A549 (cell line): ENCODE measurements around the gene TALDO1. TPM values are rescaled to one million over a fixed set of nuclear protein-coding genes. Genes with fewer than 3 reads are reported as not detected.

ENCODE experiments used
- ATAC-seq, 2 experiments: fragments of 200-7000 bp in 1 of 2; fragments of >200 bp in 1 of 2; cut with Nextera tagmentation in 1 of 2; cut with Tn5 transposase in 1 of 2; 3 replicates each; pipeline versions ENCODE4 v1.8.0 to v1.9.1; 2018 to 2020; ENCODE audit warnings: mild to moderate bottlenecking in 1 of 2, moderate library complexity in 1 of 2
- CTCF ChIA-PET: fragments of 300-600 bp; sonication (Branson Sonifier 250); formaldehyde crosslinking; extraction: SDS; loops from one replicate; lab custom pipeline; 2021; ENCODE audit warnings: antibody characterized with exemption, inconsistent platforms; lab: Yijun Ruan, JAX
- POLR2A ChIA-PET: fragments of 350-600 bp; formaldehyde crosslinking; extraction: SDS; loops from one replicate; lab custom pipeline; 2021; ENCODE audit warnings: antibody characterized with exemption, inconsistent platforms; lab: Yijun Ruan, JAX
- DNase-seq, 2 experiments: peaks; one replicate each; pipeline versions ENCODE4 v3.0.0 to v3.0.0-alpha.2; 2011 to 2016; ENCODE audit warnings: low read depth in 1 of 2, low spot score in 1 of 2
- FAIRE-seq: peaks from 2 replicates; lab custom pipeline; 2011; peaks lifted over from hg19 to GRCh38; lab: Jason Lieb, UNC
- H3K27ac ChIP-seq, 2 experiments: fragments of >200 bp; sonication (Bioruptor Twin); formaldehyde crosslinking; 3 replicates each; pipeline ENCODE4 v1.5.1; 2016 to 2017
- H3K4me1 ChIP-seq: fragments of >200 bp; sonication (Bioruptor Twin); formaldehyde crosslinking; 3 replicates; pipeline ENCODE4 v1.6.1; 2016
- H3K4me2 ChIP-seq: fragments of >200 bp; sonication (Bioruptor Twin); formaldehyde crosslinking; 3 replicates; pipeline ENCODE4 v1.6.1; 2016
- H3K4me3 ChIP-seq: fragments of >200 bp; sonication (Bioruptor Twin); formaldehyde crosslinking; 3 replicates; pipeline ENCODE4 v1.5.1; 2016
- H3K9me3 ChIP-seq: fragments of >200 bp; sonication (Bioruptor Twin); formaldehyde crosslinking; 3 replicates; pipeline ENCODE4 v1.6.1; 2016
- CEBPB ChIP-seq, 2 experiments: fragments of >200 bp in 1 of 2; sonication (Bioruptor Twin) in 1 of 2; formaldehyde crosslinking in 1 of 2; IDR thresholded peaks; 2 replicates each; pipeline ENCODE4 v1.6.1; 2012 to 2016
- CHD4 ChIP-seq: fragments of 200-600 bp; sonication (generic); IDR thresholded peaks from 2 replicates; pipeline ENCODE4 v1.6.1; 2016; ENCODE audit warnings: antibody characterized with exemption, mild to moderate bottlenecking, borderline replicate concordance
- EHMT2 ChIP-seq: fragments of 200-600 bp; sonication (generic); IDR thresholded peaks from 2 replicates; pipeline ENCODE4 v1.6.1; 2016; ENCODE audit warnings: antibody characterized with exemption, low read depth, mild to moderate bottlenecking, moderate library complexity
- EP300 ChIP-seq, 2 experiments: fragments of >200 bp; sonication (Bioruptor Twin); formaldehyde crosslinking; IDR thresholded peaks; 2 replicates in 1 of 2; 3 replicates in 1 of 2; pipeline ENCODE4 v1.6.1; 2016 to 2017
- HEYL ChIP-seq: fragments of 250-450 bp; sonication (Bioruptor Pico); IDR thresholded peaks from 2 replicates; pipeline ENCODE4 v1.8.0; 2021; ENCODE audit warnings: mild to moderate bottlenecking, moderate library complexity
- HOXA7 ChIP-seq: fragments of 250-450 bp; sonication (Bioruptor Pico); IDR thresholded peaks from 2 replicates; pipeline ENCODE4 v1.5.0; 2020; ENCODE audit warnings: mild to moderate bottlenecking, moderate library complexity
- KDM5A ChIP-seq: fragments of 200-600 bp; sonication (generic); IDR thresholded peaks from 2 replicates; pipeline ENCODE4 v1.6.1; 2016; ENCODE audit warnings: antibody characterized with exemption, mild to moderate bottlenecking
- MAZ ChIP-seq: fragments of 150-350 bp; IDR thresholded peaks from 2 replicates; pipeline ENCODE4 v1.6.1; 2014; ENCODE audit warnings: antibody characterized with exemption, low read depth, low read length, borderline replicate concordance
- MYC ChIP-seq: IDR thresholded peaks from 2 replicates; pipeline ENCODE4 v1.6.1; 2012; ENCODE audit warnings: mild to moderate bottlenecking, inconsistent platforms, low read length, improper control_type of control experiment, borderline replicate concordance
- NPAS2 ChIP-seq: fragments of 250-450 bp; sonication (Bioruptor Pico); IDR thresholded peaks from 2 replicates; pipeline ENCODE4 v1.8.0; 2022; ENCODE audit warnings: mild to moderate bottlenecking, moderate library complexity, borderline replicate concordance
- POLR2A ChIP-seq: IDR thresholded peaks from 2 replicates; pipeline ENCODE4 v1.6.1; 2012; ENCODE audit warnings: mild to moderate bottlenecking, low read length
- POLR2AphosphoS2 ChIP-seq: conservative IDR thresholded peaks from 2 replicates; pipeline ENCODE4 v1.6.1; 2012; ENCODE audit warnings: low read length, improper control_type of control experiment, inconsistent platforms
- RNF2 ChIP-seq: fragments of 200-600 bp; sonication (generic); IDR thresholded peaks from 2 replicates; pipeline ENCODE4 v1.6.1; 2016; ENCODE audit warnings: low read depth, mild to moderate bottlenecking, antibody characterized with exemption, moderate library complexity, borderline replicate concordance
- SREBF2 ChIP-seq: fragments of 450-650 bp; IDR thresholded peaks from 2 replicates; pipeline ENCODE4 v1.6.1; 2014; ENCODE audit warnings: mild to moderate bottlenecking, moderate library complexity
- TP53 ChIP-seq: fragments of 250-450 bp; sonication (Bioruptor Pico); IDR thresholded peaks from 2 replicates; pipeline ENCODE4 v1.5.0; 2021; ENCODE audit warnings: mild to moderate bottlenecking, moderate library complexity
- ZC3H11A ChIP-seq: fragments of 450-650 bp; IDR thresholded peaks from 2 replicates; pipeline ENCODE4 v1.6.1; 2014; ENCODE audit warnings: antibody characterized with exemption, mild to moderate bottlenecking
- ZNF302 ChIP-seq: fragments of 250-450 bp; sonication (Bioruptor Pico); IDR thresholded peaks from 2 replicates; pipeline ENCODE4 v1.9.0; 2021; ENCODE audit warnings: inconsistent platforms, mild to moderate bottlenecking, moderate library complexity
- WGBS: methylation state at CpG from one replicate; pipeline ENCODE4 v1.1.6; 2017; ENCODE audit errors: missing lambda C conversion rate; 5-methylcytosine and 5-hydroxymethylcytosine counted together
- polyA plus RNA-seq, 4 experiments: library from polyadenylated mRNA; depleted of rRNA in 3 of 4; stranded (reverse); fragments of >200 nt; fragmentation: RNase III in 1 of 4; extraction: RNeasy Plus Mini Kit Qiagen cat#74134 plus additional on column Dnase treatment in 1 of 4; gene quantifications; 2 replicates in 3 of 4; 3 replicates in 1 of 4; pipeline ENCODE4 v1.2.3, GENCODE V29; 2011 to 2017
- TF ChIP-seq, protein P1 (sequence below): fragments of 250-450 bp; sonication (Bioruptor Pico); IDR thresholded peaks from 2 replicates; pipeline ENCODE4 v1.5.0; 2020; ENCODE audit warnings: low read depth, mild to moderate bottlenecking, moderate library complexity
- TF ChIP-seq, protein P2 (sequence below): IDR thresholded peaks from 2 replicates; pipeline ENCODE4 v1.6.1; 2012
- TF ChIP-seq, protein P3 (sequence below): fragments of >200 bp; sonication (Bioruptor Twin); formaldehyde crosslinking; IDR thresholded peaks from 3 replicates; pipeline ENCODE4 v1.5.1; 2016

TALDO1 gene
- polyA plus RNA-seq, 2 of the 4 experiments (the other 2 are of a cell fraction), result 287 to 391 TPM

DNA sequence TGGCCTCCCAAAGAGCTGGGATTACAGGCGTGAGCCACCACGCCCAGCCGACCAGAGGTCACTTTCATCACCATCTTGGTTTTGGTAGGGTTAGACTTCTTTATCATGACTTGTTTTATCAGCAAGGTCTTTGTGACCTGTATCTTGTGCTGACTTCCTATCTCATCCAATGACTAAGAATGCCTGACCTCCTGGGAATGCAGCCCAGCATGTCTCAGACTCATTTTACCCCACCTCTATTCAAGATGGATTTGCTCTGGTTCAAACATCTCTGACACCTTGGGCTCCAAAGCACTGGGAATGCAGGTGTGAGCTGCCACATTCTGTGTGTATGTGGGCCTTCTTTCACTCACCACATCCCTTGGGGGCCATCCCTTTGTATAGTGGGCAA lies 5.1 kb upstream of the TALDO1 start:
- Histone ChIP-seq H3K4me3 (no peak overlapping the region), H3K4me1 (peaks cover 7% of the 10 kb centered on the region)
- no peak for TF ChIP-seq POLR2A
- TF ChIP-seq, protein P1, sequence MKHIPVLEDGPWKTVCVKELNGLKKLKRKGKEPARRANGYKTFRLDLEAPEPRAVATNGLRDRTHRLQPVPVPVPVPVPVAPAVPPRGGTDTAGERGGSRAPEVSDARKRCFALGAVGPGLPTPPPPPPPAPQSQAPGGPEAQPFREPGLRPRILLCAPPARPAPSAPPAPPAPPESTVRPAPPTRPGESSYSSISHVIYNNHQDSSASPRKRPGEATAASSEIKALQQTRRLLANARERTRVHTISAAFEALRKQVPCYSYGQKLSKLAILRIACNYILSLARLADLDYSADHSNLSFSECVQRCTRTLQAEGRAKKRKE (CRISPR knock-in tag), result no peak
- TF ChIP-seq, protein P2, sequence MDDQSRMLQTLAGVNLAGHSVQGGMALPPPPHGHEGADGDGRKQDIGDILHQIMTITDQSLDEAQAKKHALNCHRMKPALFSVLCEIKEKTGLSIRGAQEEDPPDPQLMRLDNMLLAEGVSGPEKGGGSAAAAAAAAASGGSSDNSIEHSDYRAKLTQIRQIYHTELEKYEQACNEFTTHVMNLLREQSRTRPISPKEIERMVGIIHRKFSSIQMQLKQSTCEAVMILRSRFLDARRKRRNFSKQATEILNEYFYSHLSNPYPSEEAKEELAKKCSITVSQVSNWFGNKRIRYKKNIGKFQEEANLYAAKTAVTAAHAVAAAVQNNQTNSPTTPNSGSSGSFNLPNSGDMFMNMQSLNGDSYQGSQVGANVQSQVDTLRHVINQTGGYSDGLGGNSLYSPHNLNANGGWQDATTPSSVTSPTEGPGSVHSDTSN, result no peak
- no peak for TF ChIP-seq HEYL
- no peak for TF ChIP-seq RNF2
- TF ChIP-seq TP53 (CRISPR knock-in tag), result no peak
- TF ChIP-seq ZNF302 (CRISPR knock-in tag), result no peak
- TF ChIP-seq EHMT2, result no peak
- no peak for TF ChIP-seq NPAS2 (CRISPR knock-in tag)
- TF ChIP-seq KDM5A, result no peak
- TF ChIP-seq CEBPB (IDR thresholded peaks at IDR 0.05), result no peak
- no peak for TF ChIP-seq ZC3H11A
- no peak for TF ChIP-seq EP300 (IDR thresholded peaks at IDR 0.05)
- no peak for TF ChIP-seq HOXA7 (CRISPR knock-in tag)
- TF ChIP-seq, all 56 proteins: peak for 0
- Histone ChIP-seq H3K4me2 (no peak overlapping the region), H3K27ac (no peak overlapping the region), H3K9me3 (no peaks in the 10 kb centered on the region)
- CTCF ChIA-PET, result interaction anchor here (1.2 to 11.3 kb wide), 2 partner anchors 12 to 21 kb away, joined by 3 to 119 read pairs; no protein-coding TSS in a partner anchor
- FAIRE-seq, result no peak
- POLR2A ChIA-PET, result no interaction called here
- WGBS, result 83% methylated on average over 3 of the region's 3 CpGs
- no peak for DNase-seq
- ATAC-seq, result no peak

DNA sequence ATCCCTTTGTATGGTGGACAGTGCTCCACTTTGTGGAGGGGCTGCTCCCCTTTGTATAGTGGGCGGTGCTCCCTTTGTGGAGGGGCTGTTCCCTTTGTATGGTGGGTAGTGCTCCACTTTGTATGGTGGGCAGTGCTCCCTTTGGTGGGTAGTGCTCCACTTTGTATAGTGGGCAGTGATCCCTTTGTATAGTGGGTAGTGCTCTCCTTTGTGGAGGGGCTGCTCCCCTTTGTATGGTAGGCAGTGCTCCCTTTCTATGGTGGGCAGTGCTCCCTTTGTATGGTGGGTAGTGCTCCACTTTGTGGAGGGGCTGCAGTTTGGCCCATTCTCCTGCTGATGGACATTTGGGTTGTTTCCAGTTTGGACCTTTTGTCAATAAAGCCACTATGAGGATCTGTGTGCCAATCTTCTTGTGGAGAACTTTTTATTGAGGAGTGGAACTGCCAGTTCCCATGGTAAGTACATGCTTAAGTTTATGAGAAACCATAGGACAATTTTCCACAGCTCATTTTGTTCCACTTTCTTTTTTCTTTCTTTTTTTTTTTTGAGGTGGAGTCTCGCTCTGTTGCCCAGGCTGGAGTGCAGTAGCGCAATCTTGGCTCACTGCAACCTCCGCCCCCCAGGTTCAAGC lies 4.6 kb upstream of the TALDO1 start:
- POLR2A ChIA-PET, result no interaction called here
- H3K4me2 ChIP-seq, result no peak overlapping the region
- TF ChIP-seq MAZ (no peak), POLR2AphosphoS2 (no peak), SREBF2 (no peak), MYC (no peak)
- TF ChIP-seq, protein P3, sequence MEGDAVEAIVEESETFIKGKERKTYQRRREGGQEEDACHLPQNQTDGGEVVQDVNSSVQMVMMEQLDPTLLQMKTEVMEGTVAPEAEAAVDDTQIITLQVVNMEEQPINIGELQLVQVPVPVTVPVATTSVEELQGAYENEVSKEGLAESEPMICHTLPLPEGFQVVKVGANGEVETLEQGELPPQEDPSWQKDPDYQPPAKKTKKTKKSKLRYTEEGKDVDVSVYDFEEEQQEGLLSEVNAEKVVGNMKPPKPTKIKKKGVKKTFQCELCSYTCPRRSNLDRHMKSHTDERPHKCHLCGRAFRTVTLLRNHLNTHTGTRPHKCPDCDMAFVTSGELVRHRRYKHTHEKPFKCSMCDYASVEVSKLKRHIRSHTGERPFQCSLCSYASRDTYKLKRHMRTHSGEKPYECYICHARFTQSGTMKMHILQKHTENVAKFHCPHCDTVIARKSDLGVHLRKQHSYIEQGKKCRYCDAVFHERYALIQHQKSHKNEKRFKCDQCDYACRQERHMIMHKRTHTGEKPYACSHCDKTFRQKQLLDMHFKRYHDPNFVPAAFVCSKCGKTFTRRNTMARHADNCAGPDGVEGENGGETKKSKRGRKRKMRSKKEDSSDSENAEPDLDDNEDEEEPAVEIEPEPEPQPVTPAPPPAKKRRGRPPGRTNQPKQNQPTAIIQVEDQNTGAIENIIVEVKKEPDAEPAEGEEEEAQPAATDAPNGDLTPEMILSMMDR, result no peak
- TF ChIP-seq, all 56 proteins: peak for 0
- DNase-seq, result no peak
- H3K27ac ChIP-seq, result no peak overlapping the region
- CTCF ChIA-PET, result interaction anchor here (0.6 to 11.3 kb wide), 4 partner anchors 13 to 110 kb away, joined by 3 to 119 read pairs (median 6); no protein-coding TSS in a partner anchor
- ATAC-seq, result no peak
- WGBS, result 90% methylated on average over 4 of the region's 4 CpGs
- H3K9me3 ChIP-seq, result no peaks in the 10 kb centered on the region
- peaks cover 7% of the 10 kb centered on the region for H3K4me1 ChIP-seq
- H3K4me3 ChIP-seq, result no peak overlapping the region
- FAIRE-seq, result no peak

DNA sequence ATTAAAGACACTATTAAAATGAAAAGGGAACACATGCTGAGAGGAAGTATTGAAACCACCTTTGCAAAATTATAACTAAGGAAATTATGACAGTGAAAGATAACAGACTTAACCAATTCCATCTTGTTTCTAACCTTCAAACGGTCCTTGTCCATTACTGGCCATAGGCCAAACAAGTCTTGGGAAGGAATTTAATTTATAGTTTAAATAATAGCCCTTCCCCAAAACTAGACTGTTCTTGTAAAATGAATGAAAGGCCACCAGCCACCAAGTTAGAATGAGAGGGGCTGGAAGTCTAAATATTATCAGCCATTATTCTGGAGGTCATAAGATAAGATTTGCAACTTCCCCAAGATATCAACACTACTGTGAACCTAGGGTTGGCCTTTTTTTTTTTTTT lies 1.8 kb upstream of the TALDO1 start:
- CTCF ChIA-PET, result interaction anchor here (0.7 to 11.3 kb wide), 4 partner anchors 10 to 21 kb away, joined by 3 to 119 read pairs (median 20); no protein-coding TSS in a partner anchor
- no peaks in the 10 kb centered on the region for H3K9me3 ChIP-seq
- FAIRE-seq, result no peak

More for the DNA sequence above, 1.8 kb upstream of the TALDO1 start:
- no peak for ATAC-seq
- TF ChIP-seq TP53 (CRISPR knock-in tag), result no peak
- no peak for TF ChIP-seq MYC
- no peak for TF ChIP-seq CHD4
- Histone ChIP-seq H3K4me2 (no peak overlapping the region), H3K4me1 (peaks cover 19% of the 10 kb centered on the region), H3K27ac (no peak overlapping the region), H3K4me3 (no peak overlapping the region)
- WGBS, result 32% methylated on average over 1 of the region's 1 CpG
- no peak for DNase-seq
- POLR2A ChIA-PET, result no interaction called here
